GM12878 (cell line): Measurements from ENCODE around the gene ELAPOR1. TPM values are rescaled to one million over a fixed set of nuclear protein-coding genes. Genes with fewer than 3 reads are reported as not detected.
A peak's percentile ranks its signal among the peaks of the same experiment; 100 is the strongest.

Experiments
- ATAC-seq: fragments of 200-7000 bp; cut with Tn5 transposase; 3 replicates; pipeline ENCODE4 v1.9.1; 2020; ENCODE audit warnings: mild to moderate bottlenecking, moderate library complexity
- BruUV-seq: library from RNA; stranded (reverse); fragments of 400-500 nt; replicated peaks from 2 replicates; lab custom pipeline; 2021; lab: Mats Ljungman, UMichigan
- CTCF ChIA-PET: fragments of 300-600 bp; sonication (Branson Sonifier 250); formaldehyde crosslinking; extraction: SDS; loops from one replicate; lab custom pipeline; 2021; ENCODE audit warnings: inconsistent platforms; lab: Yijun Ruan, JAX
- POLR2A ChIA-PET: fragments of 350-600 bp; formaldehyde crosslinking; extraction: SDS; loops from one replicate; lab custom pipeline; 2021; ENCODE audit warnings: inconsistent platforms; lab: Charles Lee
- RAD21 ChIA-PET: fragments of 300-600 bp; sonication (Branson Sonifier 250); formaldehyde crosslinking; loops from one replicate; lab custom pipeline; 2023; ENCODE audit warnings: antibody characterized with exemption; ENCODE audit not compliant: unreplicated experiment; lab: Charles Lee
- SMC1A ChIA-PET: fragments of 300-600 bp; sonication (Branson Sonifier 250); formaldehyde crosslinking; loops from one replicate; lab custom pipeline; 2023; ENCODE audit not compliant: unreplicated experiment, uncharacterized antibody; lab: Charles Lee
- DNase-seq: peaks from one replicate; pipeline ENCODE4 v3.0.0-alpha.2; 2011; ENCODE audit warnings: low read depth, low spot score
- FAIRE-seq: peaks from 3 replicates; lab custom pipeline; 2011; peaks lifted over from hg19 to GRCh38; lab: Jason Lieb, UNC
- H2AFZ ChIP-seq: 2 replicates; pipeline ENCODE4 v1.6.0; 2011; ENCODE audit warnings: low read depth, low read length, control low read depth; ENCODE audit not compliant: control insufficient read depth
- H3K27ac ChIP-seq: 2 replicates; pipeline ENCODE4 v1.5.1; 2011; ENCODE audit warnings: control low read depth; ENCODE audit not compliant: control insufficient read depth, insufficient read depth
- H3K27me3 ChIP-seq, 2 experiments: replicated peaks in 1 of 2; 2 replicates each; pipeline versions ENCODE4 v1.6.0 to v1.6.1; 2011; ENCODE audit warnings: low read length in 1 of 2; ENCODE audit not compliant: control insufficient read depth in 2 of 2, insufficient read depth in 2 of 2
- H3K36me3 ChIP-seq, 2 experiments: 2 replicates each; pipeline ENCODE4 v1.5.1; 2011; ENCODE audit warnings: low read length in 1 of 2; ENCODE audit not compliant: control insufficient read depth in 2 of 2, insufficient read depth in 2 of 2
- H3K4me1 ChIP-seq: 2 replicates; pipeline ENCODE4 v1.6.1; 2011; ENCODE audit warnings: mild to moderate bottlenecking, low read length, moderate library complexity, mixed read lengths; ENCODE audit not compliant: control insufficient read depth, insufficient read depth
- H3K4me2 ChIP-seq: 2 replicates; pipeline ENCODE4 v1.6.0; 2011; ENCODE audit warnings: control low read depth; ENCODE audit not compliant: control insufficient read depth, insufficient read depth
- H3K4me3 ChIP-seq: fragments of 200-600 bp; sonication (generic); 2 replicates; pipeline ENCODE4 v1.5.1; 2016
- H3K79me2 ChIP-seq: 2 replicates; pipeline ENCODE4 v1.6.0; 2011; ENCODE audit warnings: low read length; ENCODE audit not compliant: control insufficient read depth, insufficient read depth
- H3K9ac ChIP-seq: 2 replicates; pipeline ENCODE4 v1.8.0; 2011; ENCODE audit warnings: low read length, control low read depth, mixed read lengths; ENCODE audit not compliant: control insufficient read depth, insufficient read depth
- H3K9me3 ChIP-seq: replicated peaks from 3 replicates; pipeline ENCODE4 v1.5.1; 2011; ENCODE audit warnings: mild to moderate bottlenecking, low read length; ENCODE audit not compliant: control insufficient read depth, insufficient read depth
- H4K20me1 ChIP-seq: 2 replicates; pipeline ENCODE4 v1.6.0; 2011; ENCODE audit not compliant: control insufficient read depth, insufficient read depth
- BHLHE40 ChIP-seq, 2 experiments: fragments of 450-650 bp in 1 of 2; IDR thresholded peaks; 2 replicates each; pipeline ENCODE4 v1.6.1; 2011 to 2017; ENCODE audit warnings: low read depth in 2 of 2, borderline replicate concordance in 1 of 2, improper control_type of control experiment in 1 of 2, low read length in 1 of 2, mild to moderate bottlenecking in 1 of 2
- CHD1 ChIP-seq: IDR thresholded peaks from 2 replicates; pipeline ENCODE4 v1.6.1; 2012; ENCODE audit warnings: low read depth, low read length, improper control_type of control experiment
- HDGF ChIP-seq: fragments of 450-650 bp; IDR thresholded peaks from 2 replicates; pipeline ENCODE4 v1.6.1; 2016; ENCODE audit warnings: antibody characterized with exemption
- NFXL1 ChIP-seq: fragments of 450-650 bp; IDR thresholded peaks from 2 replicates; pipeline ENCODE4 v1.6.1; 2017; ENCODE audit warnings: antibody characterized with exemption, mild to moderate bottlenecking, borderline replicate concordance
- POU2F2 ChIP-seq: IDR thresholded peaks from 3 replicates; pipeline ENCODE4 v1.6.1; 2011; ENCODE audit warnings: low read depth, mild to moderate bottlenecking, low read length, borderline replicate concordance
- RBBP5 ChIP-seq: fragments of 200-600 bp; sonication (generic); conservative IDR thresholded peaks from 2 replicates; pipeline ENCODE4 v1.6.1; 2016
- SREBF1 ChIP-seq: IDR thresholded peaks from 2 replicates; pipeline ENCODE4 v1.6.1; 2012; ENCODE audit warnings: mild to moderate bottlenecking, low read length
- ZNF207 ChIP-seq: fragments of 450-650 bp; IDR thresholded peaks from 2 replicates; pipeline ENCODE4 v1.6.1; 2014; ENCODE audit warnings: antibody characterized with exemption, mild to moderate bottlenecking, borderline replicate concordance
- ZNF217 ChIP-seq: fragments of 450-650 bp; IDR thresholded peaks from 2 replicates; pipeline ENCODE4 v1.6.1; 2017; ENCODE audit warnings: antibody characterized with exemption, mild to moderate bottlenecking
- WGBS: methylation state at CpG from one replicate; pipeline ENCODE4 v1.1.6; 2016; ENCODE audit warnings: low lambda C conversion rate; ENCODE audit not compliant: insufficient replicate concordance, insufficient coverage; ENCODE audit errors: missing lambda C conversion rate; 5-methylcytosine and 5-hydroxymethylcytosine counted together
- in situ Hi-C: fragments of 300-500 bp; cut with MboI; formaldehyde crosslinking; loops from 9 replicates; pipeline ENCODE4 v1.14.3; 2018; ENCODE audit warnings: mixed read lengths
- intact Hi-C: fragments of 100-400 bp; cut with micrococcal nuclease; formaldehyde crosslinking; loops from one replicate; pipeline ENCODE4 v1.14.2; 2022; ENCODE audit not compliant: unreplicated experiment
- polyA plus RNA-seq, 11 experiments: library from polyadenylated mRNA; depleted of rRNA in 4 of 11; unstranded in 6 of 11; stranded (reverse) in 5 of 11; fragments of >200 nt; fragmentation: Nextera tagmentation in 4 of 11; fragmentation: Illumina TruSeq in 1 of 11; extraction: Ambion mirVana in 4 of 11; extraction: Trizol in 1 of 11; gene quantifications; 1 replicate in 1 of 11; 2 replicates in 10 of 11; pipeline versions ENCODE4 v1.2.1 to v1.2.3, GENCODE V29; 2011 to 2016; ENCODE audit warnings: inconsistent platforms in 2 of 11, missing spikeins in 2 of 11, low read depth in 1 of 11
- total RNA-seq, 4 experiments: library from RNA; depleted of rRNA in 3 of 4; stranded (reverse); fragments of >200 nt in 3 of 4; fragmentation: Illumina TruSeq in 1 of 4; extraction: Trizol in 1 of 4; gene quantifications; 2 replicates each; pipeline versions ENCODE4 v1.2.1 to v1.2.3, GENCODE V29; 2013 to 2021
- TF ChIP-seq, protein P1 (sequence below), 3 experiments: IDR thresholded peaks in 2 of 3; conservative IDR thresholded peaks in 1 of 3; 2 replicates each; pipeline ENCODE4 v1.5.1; 2011; ENCODE audit warnings: low read depth in 3 of 3, low read length in 3 of 3, mild to moderate bottlenecking in 3 of 3, control low read depth in 2 of 3, moderate library complexity in 2 of 3, inconsistent platforms in 1 of 3, mixed read lengths in 1 of 3; ENCODE audit not compliant: control insufficient read depth in 2 of 3, insufficient read depth in 1 of 3; ENCODE audit errors: extremely low read depth in 1 of 3

Gene ELAPOR1
- total and polyA plus RNA-seq, 10 of the 15 experiments (the other 5 are each of a cell fraction or from before 2014, with no cell fraction given): 0.04 to 2.1 (median 0.19) TPM; not detected in 2

DNA sequence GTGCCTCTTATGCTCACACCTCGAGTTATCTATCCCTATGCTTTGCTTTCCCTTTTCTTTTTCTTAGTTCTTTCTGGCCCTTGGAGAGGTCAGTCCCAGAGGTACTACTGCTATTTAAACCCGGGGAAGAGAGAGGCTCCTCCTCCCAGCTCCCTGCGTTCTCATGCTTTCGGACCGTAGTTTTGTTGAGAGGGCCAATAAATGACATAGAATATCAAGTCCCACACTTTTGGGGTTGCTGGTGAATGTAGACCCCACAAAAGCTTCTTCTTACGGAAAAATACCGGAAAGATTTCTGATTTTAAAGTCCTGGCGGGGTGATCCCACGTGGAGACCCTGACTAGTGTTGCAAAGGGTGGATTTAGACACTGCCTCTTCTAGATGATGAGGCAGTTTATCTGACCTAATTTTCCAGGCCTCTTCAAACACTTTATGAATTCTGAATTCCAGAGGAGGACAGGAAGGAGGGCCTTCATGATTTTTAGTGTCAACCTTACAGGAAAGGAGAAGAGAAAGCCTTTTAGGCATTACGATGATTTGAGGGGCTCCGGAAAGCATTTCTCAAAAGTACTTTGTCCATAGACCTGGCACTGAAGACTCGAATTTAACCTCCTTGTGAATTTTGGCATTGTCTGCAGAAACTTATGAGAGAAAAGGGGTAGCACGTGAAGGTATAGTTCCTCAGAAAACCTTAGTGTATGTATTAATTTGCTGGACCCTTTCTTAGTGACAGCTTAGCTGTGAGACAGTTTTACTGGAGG lies 22.7 kb upstream of the ELAPOR1 start:
- no peaks in the 10 kb centered on the region for H4K20me1 ChIP-seq
- no peak for FAIRE-seq
- peak overlapping the region; percentile 91 for H3K27ac ChIP-seq
- no peaks in the 10 kb centered on the region for H3K27me3 ChIP-seq
- peak overlapping the region; percentile 97 for H2AFZ ChIP-seq
- CTCF ChIA-PET: interaction anchor here (0.8 to 6.5 kb wide), 9 partner anchors 8 to 455 kb away, joined by 3 to 35 read pairs (median 3); partner anchors contain the start of gene TAF13
- peaks cover 30% of the 10 kb centered on the region for H3K79me2 ChIP-seq
- TSS peak; percentile 68 for BruUV-seq
- POLR2A ChIA-PET: interaction anchor here (0.5 to 3.3 kb wide), 6 partner anchors 9 to 166 kb away, joined by 3 to 24 read pairs (median 8); partner anchors contain the start of genes SARS1, TAF13 and WDR47
- in situ Hi-C loops: no loop called here
- intact Hi-C loops: no loop called here
- no peaks in the 10 kb centered on the region for H3K9me3 ChIP-seq
- peaks cover 9% of the 10 kb centered on the region for H3K4me1 ChIP-seq
- H3K36me3 ChIP-seq: peaks cover 0 to 9% of the 10 kb centered on the region in 2 experiments; a peak in 3 of 4 replicates
- TF ChIP-seq BHLHE40 (IDR thresholded peaks at IDR 0.05; ENCODE audit: borderline replicate concordance in 1 of 2, low read depth in 2 of 2, low read length in 1 of 2): 0 out of 4 replicates have a peak, but pooled peaks of 1 of the 2 experiments have one; percentile 42
- no peak for TF ChIP-seq ZNF207
- no peak for TF ChIP-seq ZNF217
- TF ChIP-seq, protein P1, sequence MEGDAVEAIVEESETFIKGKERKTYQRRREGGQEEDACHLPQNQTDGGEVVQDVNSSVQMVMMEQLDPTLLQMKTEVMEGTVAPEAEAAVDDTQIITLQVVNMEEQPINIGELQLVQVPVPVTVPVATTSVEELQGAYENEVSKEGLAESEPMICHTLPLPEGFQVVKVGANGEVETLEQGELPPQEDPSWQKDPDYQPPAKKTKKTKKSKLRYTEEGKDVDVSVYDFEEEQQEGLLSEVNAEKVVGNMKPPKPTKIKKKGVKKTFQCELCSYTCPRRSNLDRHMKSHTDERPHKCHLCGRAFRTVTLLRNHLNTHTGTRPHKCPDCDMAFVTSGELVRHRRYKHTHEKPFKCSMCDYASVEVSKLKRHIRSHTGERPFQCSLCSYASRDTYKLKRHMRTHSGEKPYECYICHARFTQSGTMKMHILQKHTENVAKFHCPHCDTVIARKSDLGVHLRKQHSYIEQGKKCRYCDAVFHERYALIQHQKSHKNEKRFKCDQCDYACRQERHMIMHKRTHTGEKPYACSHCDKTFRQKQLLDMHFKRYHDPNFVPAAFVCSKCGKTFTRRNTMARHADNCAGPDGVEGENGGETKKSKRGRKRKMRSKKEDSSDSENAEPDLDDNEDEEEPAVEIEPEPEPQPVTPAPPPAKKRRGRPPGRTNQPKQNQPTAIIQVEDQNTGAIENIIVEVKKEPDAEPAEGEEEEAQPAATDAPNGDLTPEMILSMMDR (IDR thresholded peaks at IDR 0.05 in 2 of 3, conservative IDR thresholded peaks at IDR 0.05 in 1 of 3; ENCODE audit: control insufficient read depth in 2 of 3, extremely low read depth in 1 of 3, insufficient read depth in 1 of 3, low read depth in 3 of 3, low read length in 3 of 3): no peak
- TF ChIP-seq POU2F2: 0 out of 3 replicates have a peak, but pooled peaks have one; percentile 0
- no peak for TF ChIP-seq NFXL1
- TF ChIP-seq RBBP5: no peak
- 0 out of 2 replicates have a peak, but pooled peaks have one; percentile 0 for TF ChIP-seq SREBF1
- TF ChIP-seq HDGF: peak; percentile 63; the same call in 1 of the 2 replicates
- 0 out of 2 replicates have a peak, but pooled peaks have one; percentile 8 for TF ChIP-seq CHD1
- no peak for DNase-seq
- peak overlapping the region; percentile 69 for H3K9ac ChIP-seq
- peak overlapping the region; percentile 90 for H3K4me2 ChIP-seq
- SMC1A ChIA-PET: interaction anchor here (0.8 to 4.4 kb wide), 7 partner anchors 8 to 129 kb away, joined by 3 to 25 read pairs (median 5); partner anchors contain the start of genes CLCC1 and TAF13
- WGBS: 1% methylated on average over 13 of the region's 13 CpGs
- H3K4me3 ChIP-seq: peak overlapping the region; percentile 95
- peak; percentile 80 for ATAC-seq
- RAD21 ChIA-PET: interaction anchor here (0.6 to 2.7 kb wide), 8 partner anchors 8 to 1309 kb away, joined by 3 to 19 read pairs (median 4); partner anchors contain the start of gene TAF13
